HG03439 (cell line): Measurements from ENCODE around the gene ORC4.
"Not testable (repeated sequence)": the region's sequence is repeated elsewhere in the genome, so short reads cannot be mapped to it uniquely, and the experiment has no call there.

ENCODE experiments used
- ATAC-seq: cut with Tn5 transposase; IDR thresholded peaks from one replicate; pipeline ENCODE4 v1.9.1; 2021; ENCODE audit warnings: mild to moderate bottlenecking, moderate library complexity; ENCODE audit not compliant: unreplicated experiment

Gene ORC4

DNA sequence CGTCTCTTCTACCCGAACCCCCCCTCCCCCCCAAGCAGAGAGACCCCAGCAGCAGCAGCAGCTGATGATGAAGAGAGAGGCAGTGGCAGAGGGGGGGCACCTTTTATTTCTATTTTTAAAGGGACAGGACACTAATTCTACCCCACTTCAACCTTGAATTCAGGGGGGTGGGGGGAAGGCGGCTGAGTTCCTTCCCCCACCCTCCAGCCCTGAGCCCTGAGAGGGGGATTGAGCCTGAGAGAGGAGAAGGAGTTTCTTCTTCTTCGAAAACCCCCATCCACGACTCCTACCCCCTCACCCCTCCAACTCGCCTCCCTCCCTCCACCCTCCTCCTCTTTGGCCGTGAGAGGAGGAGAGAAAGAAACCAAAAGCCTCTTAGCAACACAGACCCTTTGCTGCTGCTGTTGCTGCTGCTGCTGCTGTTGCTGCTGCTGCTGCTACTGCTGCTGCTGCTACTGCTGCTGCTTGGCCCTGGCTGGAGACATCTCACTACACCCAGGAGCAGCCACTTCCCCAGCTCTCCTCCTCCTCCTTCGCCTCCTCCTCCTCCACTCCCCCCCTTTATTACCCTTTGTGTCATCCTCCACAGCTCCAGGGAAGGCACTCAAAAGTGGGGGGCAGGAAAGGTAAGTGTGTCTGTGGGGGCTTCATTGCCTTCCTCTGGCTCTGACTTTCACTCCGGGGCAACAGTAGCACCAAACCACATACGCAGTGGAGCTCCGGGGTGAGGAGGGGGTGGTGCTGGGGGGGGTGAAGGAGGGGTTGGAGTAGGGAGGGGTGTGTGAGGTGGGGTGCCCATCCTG is 723 bp upstream of the ORC4 start, which contains the start of gene MBD5:
TSS of gene MBD5 (plus strand) at position 33 of the 803 bp plus-strand sequence.
- ATAC-seq: peak; percentile 30

DNA sequence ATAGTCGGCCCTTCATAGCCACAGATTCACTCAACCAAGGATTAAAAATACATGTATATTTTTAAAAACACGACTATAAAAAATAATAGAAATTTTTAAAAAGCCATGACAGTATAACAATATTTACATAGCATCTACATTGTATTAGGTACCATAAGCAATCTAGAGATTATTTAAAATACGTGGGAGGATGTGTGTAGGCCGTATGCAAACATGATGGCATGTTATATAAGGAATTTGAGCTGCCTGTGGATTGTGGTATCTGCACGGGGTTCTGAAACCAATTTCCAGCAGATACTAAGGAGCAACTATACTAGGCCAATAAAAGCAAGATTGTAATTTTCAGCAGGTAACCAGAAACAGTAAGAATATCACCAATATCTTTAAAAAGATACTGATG is 5.9 kb downstream of the ORC4 start:
- ATAC-seq: no peak

DNA sequence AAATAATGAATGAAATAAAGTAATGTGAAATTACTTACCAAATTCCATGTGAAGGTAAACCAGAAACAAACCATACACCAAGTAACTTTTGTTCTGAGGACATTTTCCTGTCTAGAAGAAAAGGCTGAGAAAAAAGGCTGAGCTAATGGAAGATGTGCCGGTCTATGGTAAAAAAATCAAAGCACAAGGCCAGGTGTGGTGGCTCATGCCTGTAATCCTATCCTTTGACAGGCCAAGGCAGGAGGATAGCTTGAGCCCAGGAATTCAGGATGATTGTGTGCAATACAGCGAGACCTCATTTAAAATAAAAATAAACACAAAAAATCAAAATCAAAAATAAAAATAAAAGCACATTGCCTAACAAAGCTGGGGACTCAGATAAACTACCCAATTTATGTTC is 6.7 kb downstream of the ORC4 start:
- no peak for ATAC-seq

DNA sequence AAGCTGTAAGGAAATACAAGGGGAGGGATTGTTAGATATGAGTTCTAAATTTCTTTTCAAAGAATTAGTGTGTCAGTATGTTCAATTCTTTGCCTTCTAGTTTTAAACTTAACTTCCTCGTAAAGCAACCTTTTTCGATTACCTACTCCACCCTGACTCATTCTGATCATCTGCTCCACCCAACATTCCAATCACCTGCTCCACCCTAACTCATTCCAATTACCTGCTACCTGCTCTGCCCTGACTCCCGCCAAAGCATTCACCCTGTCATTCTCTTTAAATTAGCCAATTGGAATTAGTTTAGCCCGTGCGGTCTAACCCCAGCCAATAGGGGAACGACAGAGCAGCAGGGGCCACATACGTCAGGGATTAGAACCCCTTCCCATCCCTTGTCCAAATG is 12.1 kb downstream of the ORC4 start:
- ATAC-seq: not testable (repeated sequence)

DNA sequence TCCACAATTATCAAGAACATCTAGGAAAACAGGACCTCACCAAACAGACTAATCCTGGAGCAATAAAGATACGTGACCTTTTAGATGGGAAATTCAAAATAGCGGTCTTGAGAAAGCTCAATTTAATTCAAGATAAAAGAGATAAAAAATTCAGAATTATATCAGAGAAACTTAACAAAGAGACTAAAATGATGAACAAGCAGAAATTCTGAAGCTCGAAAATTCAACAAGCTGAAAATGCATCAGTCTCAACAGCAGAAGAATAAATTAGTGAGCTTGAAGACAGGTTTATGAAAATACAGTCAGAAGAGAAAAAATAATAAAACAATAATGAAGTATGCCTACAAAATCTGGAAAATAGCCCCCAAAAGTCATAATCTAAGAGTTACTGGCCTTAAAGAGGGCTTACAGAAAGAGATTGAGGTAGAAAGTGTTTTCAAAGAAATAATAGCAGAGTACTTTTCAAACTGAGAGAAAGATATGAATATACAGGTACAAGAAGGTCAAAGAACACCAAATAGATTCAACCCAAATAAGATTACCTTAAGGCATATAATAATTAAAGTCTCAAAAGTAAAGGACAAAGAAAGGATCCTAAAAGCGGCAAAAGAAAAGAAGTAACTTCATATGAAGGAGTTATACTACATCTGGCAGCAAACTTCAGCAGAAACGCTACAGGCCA is 13.2 kb downstream of the ORC4 start:
- ATAC-seq: no peak

DNA sequence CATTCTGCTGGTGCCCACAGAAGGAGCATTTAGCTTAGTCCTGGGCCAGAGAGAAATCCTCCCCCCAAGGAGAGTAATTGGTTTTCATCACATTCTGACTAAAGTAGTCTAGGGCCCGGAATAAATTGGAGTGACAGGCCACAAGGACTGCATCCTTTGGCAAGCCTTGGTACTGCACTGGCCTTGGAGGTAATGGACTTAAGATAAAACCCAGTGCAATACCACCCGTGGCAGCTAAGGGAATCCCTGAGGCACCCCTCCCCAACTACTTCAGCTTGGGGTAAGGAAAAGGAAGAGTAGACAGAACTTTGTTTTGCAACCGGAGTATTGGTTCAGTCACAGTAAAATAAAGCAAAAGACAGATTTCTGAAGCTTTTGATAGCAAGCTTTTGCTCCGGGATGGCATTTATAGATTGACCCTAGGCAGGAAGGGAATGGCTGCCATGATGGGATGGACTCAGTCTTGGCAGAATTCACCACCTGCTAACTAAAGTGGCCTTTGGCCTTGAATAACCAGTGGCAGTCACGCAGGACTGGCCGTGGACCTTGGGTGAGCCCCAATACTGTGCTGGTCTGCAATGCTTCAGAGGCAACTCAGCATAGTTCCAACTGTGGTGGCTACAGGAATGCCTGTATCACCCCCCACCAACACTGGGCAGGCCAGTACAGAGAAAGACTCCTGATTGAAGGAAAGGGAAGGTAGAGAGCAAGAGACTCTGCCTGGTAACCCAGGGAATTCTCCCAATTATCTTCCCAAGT is 14.1 kb downstream of the ORC4 start:
- no peak for ATAC-seq

DNA sequence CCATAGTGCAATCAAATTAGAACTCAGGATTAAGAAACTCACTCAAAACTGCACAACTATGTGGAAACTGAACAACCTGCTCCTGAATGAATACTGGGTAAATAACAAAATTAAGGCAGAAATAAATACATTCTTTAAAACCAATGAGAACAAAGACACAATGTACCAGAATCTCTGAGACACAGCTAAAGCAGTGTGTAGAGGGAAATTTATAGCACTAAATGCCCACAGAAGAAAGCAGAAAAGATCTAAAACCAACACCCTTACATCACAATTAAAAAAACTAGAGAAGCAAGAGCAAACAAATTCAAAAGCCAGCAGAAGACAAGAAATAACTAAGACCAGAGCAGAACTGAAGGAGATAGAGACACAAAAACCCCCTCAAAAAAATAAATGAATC is 18.1 kb downstream of the ORC4 start:
- ATAC-seq: not testable (repeated sequence)

DNA sequence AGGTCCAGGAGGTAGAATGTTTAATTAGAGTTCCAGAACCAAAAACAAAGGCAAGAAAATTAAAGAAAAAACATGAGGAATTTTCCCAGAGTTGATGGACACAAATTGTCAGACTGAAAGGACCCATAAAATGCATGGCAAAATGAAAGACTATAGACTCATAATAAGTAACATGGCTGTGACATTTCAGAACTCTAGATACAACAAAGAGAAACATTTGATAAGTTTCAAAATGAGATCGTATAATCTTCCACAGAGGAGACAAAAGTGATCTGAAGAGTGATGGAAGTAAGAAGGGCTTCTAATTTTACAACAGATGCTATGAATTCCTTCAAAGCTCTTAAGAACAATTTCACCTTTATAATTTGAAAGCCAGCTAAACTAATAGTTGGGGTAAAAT is 20.4 kb downstream of the ORC4 start:
- no peak for ATAC-seq

DNA sequence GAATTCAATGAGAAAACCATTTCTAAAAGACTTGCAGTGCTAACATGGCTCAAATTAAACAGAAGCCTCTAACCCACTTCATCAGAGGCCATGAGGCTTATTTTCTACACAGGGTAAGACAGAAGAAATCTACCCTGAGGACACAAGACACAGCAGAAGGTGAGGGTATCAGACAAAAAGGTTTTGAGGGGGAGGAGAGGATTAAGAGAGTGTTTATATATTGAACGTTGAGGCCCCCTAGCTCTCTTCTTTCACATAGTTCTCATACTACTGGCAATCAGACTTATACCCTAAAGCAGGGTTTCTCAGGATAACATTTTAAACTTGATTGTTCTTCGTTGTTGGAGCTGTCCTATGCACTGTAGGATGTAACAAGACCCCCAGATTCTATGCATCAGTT is 21.4 kb downstream of the ORC4 start:
- ATAC-seq: no peak

DNA sequence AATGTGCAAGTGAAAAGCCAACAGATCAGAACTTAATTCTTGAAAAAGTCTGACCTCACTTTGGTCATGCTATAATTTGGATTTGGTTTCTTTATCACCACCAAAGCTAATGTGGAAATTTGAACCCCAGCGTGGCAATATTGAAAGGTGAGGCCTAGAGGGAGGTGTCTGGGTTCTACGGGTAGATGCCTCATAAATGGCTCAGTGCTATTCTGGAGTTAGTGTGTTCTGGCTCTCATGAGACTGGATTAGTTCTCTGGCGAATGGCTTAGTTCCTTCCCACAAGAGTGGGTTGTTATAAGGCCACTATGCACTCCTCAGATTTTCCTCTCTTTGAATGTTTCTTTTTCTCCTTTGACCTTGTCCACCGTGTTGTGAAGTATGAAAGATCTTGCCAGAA is 22.3 kb downstream of the ORC4 start:
- no peak for ATAC-seq

DNA sequence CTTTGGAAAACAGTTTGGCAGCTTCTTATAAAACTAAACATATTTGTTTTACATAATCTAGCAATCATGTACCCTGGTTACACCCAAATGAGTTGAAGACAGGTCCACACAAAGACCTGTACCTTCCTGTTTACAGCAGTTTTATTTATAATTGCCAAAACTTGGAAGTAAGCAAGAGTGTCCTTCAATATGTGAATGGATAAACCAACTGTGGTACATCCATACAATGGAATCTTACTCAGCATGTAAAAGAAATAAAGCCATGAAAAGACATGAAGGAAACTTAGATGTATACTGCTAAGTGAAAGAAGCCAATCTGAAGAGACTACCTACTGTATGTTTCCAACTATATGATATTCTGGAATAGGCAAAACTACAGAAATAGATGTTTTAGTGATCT is 23.7 kb downstream of the ORC4 start:
- ATAC-seq: no peak

DNA sequence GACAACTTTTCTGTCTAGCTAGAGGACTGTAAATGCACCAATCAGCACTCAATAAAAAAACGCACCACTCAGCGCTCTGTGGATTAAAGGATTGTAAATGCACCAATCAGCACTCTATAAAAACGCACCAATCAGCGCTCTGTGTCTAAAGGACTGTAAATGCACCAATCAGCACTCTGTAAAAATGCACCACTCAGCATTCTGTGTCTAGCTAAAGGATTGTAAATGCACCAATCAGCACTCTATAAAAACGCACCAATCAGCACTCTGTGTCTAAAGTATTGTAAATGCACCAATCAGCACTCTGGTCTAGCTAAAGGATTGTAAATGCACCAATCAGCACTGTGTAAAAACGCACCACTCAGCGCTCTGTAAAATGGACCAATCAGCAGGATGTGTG is 25.6 kb downstream of the ORC4 start:
- ATAC-seq: not testable (repeated sequence)

DNA sequence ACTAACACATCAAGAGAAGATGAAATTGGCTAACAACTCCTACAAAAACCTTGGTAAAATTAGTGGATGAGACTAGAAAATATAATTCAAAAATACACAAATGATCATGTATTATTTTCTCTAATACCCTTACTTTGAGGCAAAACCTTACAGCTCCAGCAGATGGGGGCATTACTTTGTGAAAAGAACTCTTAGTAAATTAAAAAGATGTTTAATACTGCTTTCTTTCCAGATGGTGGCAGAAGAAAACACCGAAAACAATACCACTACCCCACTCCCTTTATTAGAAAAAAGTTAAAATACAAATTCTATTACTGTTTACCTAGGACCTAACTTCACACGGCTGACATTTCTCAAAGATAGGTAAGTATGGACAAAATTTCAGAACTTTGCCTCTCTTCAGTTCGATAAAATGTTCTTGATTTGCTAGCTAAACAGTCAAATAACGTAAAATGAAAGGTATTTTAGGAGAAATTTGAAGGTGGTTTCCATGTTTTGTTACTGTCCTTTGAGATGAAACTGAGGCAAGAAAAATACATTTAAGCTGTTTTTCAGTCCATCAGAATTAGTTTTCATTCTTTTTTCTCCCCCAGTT is 30.6 kb downstream of the ORC4 start:
- peak; percentile 86 for ATAC-seq

DNA sequence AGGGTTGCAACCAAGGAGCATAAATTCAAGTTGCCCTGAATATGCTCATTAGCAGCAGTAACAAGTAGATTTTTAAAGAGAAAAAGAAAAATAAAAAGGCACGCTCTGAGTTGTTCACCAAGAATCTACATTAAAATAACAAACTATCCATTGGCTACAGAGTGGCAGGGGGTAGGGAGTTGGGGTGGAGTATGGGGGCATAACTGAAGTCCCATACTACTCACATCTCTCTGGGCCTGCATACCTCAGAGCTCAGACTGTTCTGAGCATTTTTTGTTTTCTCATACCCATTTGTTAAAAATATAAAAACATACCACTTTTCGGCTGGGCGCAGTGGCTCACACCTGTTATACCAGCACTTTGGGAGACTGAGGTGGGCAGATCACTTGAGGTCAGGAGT is 31.4 kb downstream of the ORC4 start:
- no peak for ATAC-seq

DNA sequence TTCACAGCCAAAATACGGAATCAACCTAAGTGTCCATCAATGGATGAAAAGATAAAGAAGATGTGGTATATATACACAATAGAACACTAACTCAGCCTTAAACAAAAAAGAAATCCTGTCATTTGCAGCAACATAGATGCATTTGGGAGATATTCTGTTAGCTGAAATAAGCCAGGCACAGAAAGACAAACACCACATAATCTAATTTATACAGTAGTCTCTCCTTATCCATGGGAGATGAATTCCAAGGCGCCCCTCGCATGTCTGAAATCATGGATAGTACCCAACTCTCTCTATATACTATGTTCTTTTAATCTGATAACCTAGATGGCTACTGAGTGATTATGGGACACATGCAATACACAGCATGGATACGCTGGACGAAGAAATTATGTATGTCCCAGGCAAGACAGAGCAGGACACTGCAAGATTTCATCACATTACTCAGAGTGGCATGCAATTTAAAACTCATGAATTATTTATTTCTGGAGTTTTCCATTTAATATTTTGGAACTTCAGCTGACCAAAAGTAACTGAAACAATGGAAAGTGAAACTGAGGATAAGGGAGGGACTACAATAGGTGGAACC is 39.5 kb downstream of the ORC4 start:
- ATAC-seq: no peak

DNA sequence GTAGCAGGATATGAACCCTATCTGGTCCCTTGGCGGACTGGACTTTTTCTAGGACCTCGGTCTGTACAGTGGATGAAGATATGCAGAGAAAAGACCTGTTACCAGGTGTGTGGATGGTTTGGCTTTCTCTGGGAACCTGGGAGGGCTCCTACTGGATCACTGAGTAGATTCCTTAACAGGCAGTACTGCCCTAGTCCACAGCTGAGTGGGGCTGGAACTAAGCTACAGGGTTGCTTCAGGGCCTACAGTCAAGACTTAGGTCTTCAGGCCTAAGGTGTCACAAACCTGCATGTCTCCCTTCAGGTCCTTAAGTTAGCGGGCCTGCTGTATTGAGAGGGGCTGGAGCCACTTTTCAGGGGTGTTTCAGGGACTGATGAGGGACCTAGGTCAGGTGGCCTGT is 42.9 kb downstream of the ORC4 start:
- ATAC-seq: no peak

DNA sequence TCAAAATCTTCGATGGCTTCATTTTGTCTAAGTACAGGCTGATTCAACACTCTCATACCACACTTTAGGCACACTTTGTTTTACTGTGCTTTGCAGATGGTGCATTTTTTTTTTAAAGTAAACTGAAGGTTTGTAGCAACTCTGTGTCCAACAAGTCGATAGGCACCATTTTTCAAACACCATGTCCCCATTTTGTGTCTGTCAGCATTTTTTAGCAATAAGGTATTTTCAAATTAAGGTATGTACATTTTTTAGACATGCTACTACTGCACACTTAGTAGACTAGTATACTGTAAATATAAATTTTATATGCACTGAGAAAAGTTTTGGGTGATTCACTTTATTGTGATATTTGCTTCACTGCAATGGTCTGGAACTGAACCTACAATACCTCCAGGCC is 44.4 kb downstream of the ORC4 start:
- ATAC-seq: no peak

DNA sequence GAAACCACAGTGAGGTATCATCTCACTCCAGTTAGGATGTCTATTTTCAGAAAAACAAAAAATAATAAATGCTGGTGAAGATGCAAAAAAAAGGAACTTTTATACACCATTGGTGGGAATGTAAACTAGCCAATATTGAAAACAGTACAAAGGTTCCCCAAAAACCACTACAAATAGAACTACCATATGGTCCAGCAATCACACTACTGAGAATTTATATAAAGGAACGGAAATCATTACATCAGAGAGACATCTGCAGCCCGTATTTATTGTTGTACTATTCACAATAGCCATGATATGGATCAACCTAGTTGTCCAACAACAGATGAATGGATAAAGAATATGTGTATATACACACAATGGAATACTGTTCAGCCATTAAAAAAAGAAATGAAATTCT is 52.0 kb downstream of the ORC4 start:
- ATAC-seq: no peak

DNA sequence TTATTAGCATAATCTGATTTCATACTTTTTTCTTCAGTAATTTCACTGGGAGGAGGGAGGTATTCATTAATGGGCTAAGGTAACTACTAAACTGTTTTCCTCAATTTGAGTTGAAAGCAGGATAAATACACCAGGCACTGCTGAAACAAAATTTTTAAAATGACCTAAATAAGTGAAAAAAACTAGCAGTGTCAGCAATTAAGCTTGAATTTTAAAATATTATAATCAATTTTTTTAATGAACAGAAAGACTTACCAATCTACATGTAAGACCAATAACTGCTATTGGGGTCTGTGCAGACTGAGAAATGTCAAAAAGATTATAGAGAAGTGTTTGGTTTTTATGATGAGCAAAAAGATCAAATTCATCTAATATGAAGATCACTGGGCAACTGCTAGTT is 68.4 kb downstream of the ORC4 start:
- ATAC-seq: no peak

DNA sequence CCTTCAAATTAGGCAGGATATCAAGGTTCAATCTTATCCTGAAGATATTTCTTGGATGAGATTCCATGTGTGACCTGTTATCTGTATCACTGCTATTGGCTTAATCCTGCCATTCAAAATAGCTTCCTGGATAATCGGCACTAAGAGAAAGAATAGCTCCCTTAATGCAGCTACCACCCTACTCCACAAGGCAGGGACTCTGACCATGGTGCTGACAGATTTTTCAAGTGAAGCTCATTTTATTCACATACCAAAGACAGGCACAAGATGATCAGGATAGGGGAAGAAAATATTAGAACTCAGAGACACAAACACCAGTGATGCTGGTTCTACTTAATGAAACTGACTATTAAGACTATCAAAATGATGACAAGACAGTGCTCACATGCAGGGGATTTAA is 74.9 kb downstream of the ORC4 start:
- no peak for ATAC-seq

DNA sequence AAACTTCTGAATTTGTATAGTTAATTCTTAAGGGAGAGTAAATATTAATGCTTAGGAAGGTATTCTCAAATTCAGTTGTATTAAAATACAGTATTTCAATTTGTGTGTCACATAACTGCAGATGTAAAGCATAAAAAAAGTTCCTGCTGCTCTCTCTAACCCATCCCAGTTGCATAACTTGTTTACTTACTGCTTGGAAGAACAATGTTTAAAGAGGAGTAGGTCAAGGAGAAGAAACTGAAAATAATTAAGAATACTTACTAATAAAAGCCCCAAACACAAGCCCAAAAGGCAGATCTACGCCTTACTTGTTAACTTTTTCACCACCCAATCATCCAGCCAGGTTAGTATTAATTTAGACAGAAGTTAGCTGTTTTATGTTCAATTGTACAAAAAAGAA is 81.2 kb downstream of the ORC4 start:
- no peak for ATAC-seq
